ENCODE data around the gene TMEM266.

GRCh38 chr15:76060118-76060989 lies 569 bp downstream of the TMEM266 start:
- TF ChIP-seq RCOR1 (IDR thresholded peaks at IDR 0.05; ENCODE audit: insufficient replicate concordance, low read length) (no peak), CTCF (conservative IDR thresholded peaks at IDR 0.05; ENCODE audit: low read depth, low read length) (no peak), MAFK (IDR thresholded peaks at IDR 0.05; ENCODE audit: low read depth, low read length) (no peak), USF2 (IDR thresholded peaks at IDR 0.05; ENCODE audit: low read depth, low read length) (no peak), CEBPB (IDR thresholded peaks at IDR 0.05; ENCODE audit: low read depth, low read length) (no peak), RFX5 (IDR thresholded peaks at IDR 0.05; ENCODE audit: low read depth, low read length) (no peak), NFE2L2 (IDR thresholded peaks at IDR 0.05; ENCODE audit: low read depth, low read length) (no peak), SMC3 (IDR thresholded peaks at IDR 0.05; ENCODE audit: low read depth, low read length) (no peak), BHLHE40 (IDR thresholded peaks at IDR 0.05; ENCODE audit: low read depth, low read length) (no peak), POLR2A (IDR thresholded peaks at IDR 0.05; ENCODE audit: low read depth, low read length) (no peak), FOS (IDR thresholded peaks at IDR 0.05; ENCODE audit: low read depth, low read length) (no peak), RAD21 (IDR thresholded peaks at IDR 0.05; ENCODE audit: low read length) (no peak), MAZ (IDR thresholded peaks at IDR 0.05; ENCODE audit: borderline replicate concordance, low read depth, low read length) (no peak), ELK1 (IDR thresholded peaks at IDR 0.05; ENCODE audit: borderline replicate concordance, low read depth, low read length) (no peak)
